T-helper 17 cell (primary cell): ENCODE measurements around the gene LRRC4C. TPM values are rescaled to one million over a fixed set of nuclear protein-coding genes. Genes with fewer than 3 reads are reported as not detected.

Experiments used
- ATAC-seq: fragments of 150-1000 bp; cut with Tn5 transposase; 2 replicates; pipeline ENCODE4 v1.10.0; 2021; ENCODE audit warnings: mild to moderate bottlenecking, moderate library complexity
- DNase-seq, 3 donors: peaks; one replicate each; pipeline versions ENCODE4 v3.0.0 to v3.0.0-alpha.2; 2020 to 2021
- H3K9me3 ChIP-seq: one replicate; pipeline ENCODE4 v1.7.0; 2013; ENCODE audit warnings: low read length, mild to moderate bottlenecking; ENCODE audit not compliant: control insufficient read depth, poor library complexity, severe bottlenecking
- H3K27ac Mint-ChIP-seq: one replicate; pipeline ENCODE4 v1.8.0; 2022; ENCODE audit warnings: mild to moderate bottlenecking, moderate library complexity, mixed read lengths
- H3K27me3 Mint-ChIP-seq: one replicate; pipeline ENCODE4 v1.8.0; 2022; ENCODE audit warnings: mixed read lengths
- H3K36me3 Mint-ChIP-seq: one replicate; pipeline ENCODE4 v1.8.0; 2022; ENCODE audit warnings: low read depth, mixed read lengths
- H3K4me1 Mint-ChIP-seq: one replicate; pipeline ENCODE4 v1.8.0; 2022; ENCODE audit warnings: mild to moderate bottlenecking, mixed read lengths
- H3K4me3 Mint-ChIP-seq: one replicate; pipeline ENCODE4 v1.8.0; 2022; ENCODE audit warnings: mild to moderate bottlenecking, moderate library complexity, mixed read lengths
- total RNA-seq, 4 donors: library from RNA in 2 of 4; stranded (reverse) in 2 of 4; gene quantifications; one replicate each; pipeline ENCODE4 v1.2.3 and lab custom pipeline; 2022 to 2026

Gene LRRC4C
- total RNA-seq, 2 donors from 2014 or later: not detected

GRCh38 chr11:41400819-41401382 is 58.6 kb downstream of the LRRC4C start:
- Mint-ChIP-seq H3K36me3 (no peaks in the 10 kb centered on the region), H3K4me3 (no peak overlapping the region), H3K4me1 (no peaks in the 10 kb centered on the region), H3K27ac (no peak overlapping the region), H3K27me3 (no peaks in the 10 kb centered on the region)
- H3K9me3 ChIP-seq: no peaks in the 10 kb centered on the region
- DNase-seq: no peak
- ATAC-seq: no peak

DNA sequence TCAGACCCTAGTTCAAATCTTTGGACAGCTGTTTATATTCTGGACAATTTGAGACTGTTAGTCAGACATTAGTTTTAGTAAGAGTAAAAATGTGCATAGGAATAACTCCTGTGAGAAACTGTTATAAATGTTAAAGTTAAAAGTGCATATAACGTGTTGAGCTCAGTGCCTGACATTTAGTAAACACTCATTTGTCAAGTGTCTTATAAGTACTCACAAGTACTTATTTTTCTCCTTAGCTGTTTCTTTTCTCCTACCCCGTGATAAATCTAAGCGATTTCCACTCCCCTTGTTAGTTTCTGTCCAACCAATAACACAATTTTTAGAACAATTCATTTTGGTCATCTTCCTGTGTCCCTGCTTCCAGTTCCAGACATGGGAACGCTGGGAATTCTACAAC is 59.3 kb downstream of the LRRC4C start:
- H3K4me3 Mint-ChIP-seq: no peak overlapping the region
- no peak overlapping the region for H3K27ac Mint-ChIP-seq
- no peaks in the 10 kb centered on the region for H3K9me3 ChIP-seq
- H3K4me1 Mint-ChIP-seq: no peaks in the 10 kb centered on the region
- DNase-seq (no peak), ATAC-seq (no peak)
- H3K36me3 Mint-ChIP-seq: no peaks in the 10 kb centered on the region
- H3K27me3 Mint-ChIP-seq: no peaks in the 10 kb centered on the region

- no peak for ATAC-seq
- no peaks in the 10 kb centered on the region for H3K27me3 Mint-ChIP-seq
- DNase-seq: no peak
Observed at GRCh38 chr11:41399323-41399722, 60.1 kb downstream of the LRRC4C start.

DNA sequence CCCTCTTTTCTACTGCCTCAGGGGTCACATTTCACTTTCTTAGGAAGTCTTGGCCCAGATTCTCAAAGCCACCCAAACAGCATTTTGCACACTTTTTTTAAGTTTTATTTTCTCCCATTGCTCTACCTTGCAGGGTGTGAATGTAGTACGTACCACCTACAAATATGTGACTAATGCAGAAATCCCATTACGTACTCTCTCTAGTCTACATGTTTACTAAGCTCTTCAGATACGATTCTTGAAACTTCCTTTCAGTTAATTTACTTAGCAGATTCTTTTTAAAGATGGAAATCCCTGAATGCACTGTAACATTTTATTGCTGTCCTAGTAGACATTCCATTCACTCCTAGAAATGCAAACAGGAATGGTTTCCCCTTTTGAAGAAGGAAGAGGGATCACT is 61.3 kb downstream of the LRRC4C start:
- DNase-seq (no peak), ATAC-seq (no peak)
- Mint-ChIP-seq H3K4me1 (no peaks in the 10 kb centered on the region), H3K36me3 (no peaks in the 10 kb centered on the region), H3K27ac (no peak overlapping the region), H3K4me3 (no peak overlapping the region), H3K27me3 (no peaks in the 10 kb centered on the region)
- H3K9me3 ChIP-seq: no peaks in the 10 kb centered on the region

More at GRCh38 chr11:41399323-41399722, 60.1 kb downstream of the LRRC4C start:
- no peaks in the 10 kb centered on the region for H3K36me3 Mint-ChIP-seq
- no peak overlapping the region for H3K27ac Mint-ChIP-seq
- no peak overlapping the region for H3K4me3 Mint-ChIP-seq
- no peaks in the 10 kb centered on the region for H3K4me1 Mint-ChIP-seq
- no peaks in the 10 kb centered on the region for H3K9me3 ChIP-seq

DNA sequence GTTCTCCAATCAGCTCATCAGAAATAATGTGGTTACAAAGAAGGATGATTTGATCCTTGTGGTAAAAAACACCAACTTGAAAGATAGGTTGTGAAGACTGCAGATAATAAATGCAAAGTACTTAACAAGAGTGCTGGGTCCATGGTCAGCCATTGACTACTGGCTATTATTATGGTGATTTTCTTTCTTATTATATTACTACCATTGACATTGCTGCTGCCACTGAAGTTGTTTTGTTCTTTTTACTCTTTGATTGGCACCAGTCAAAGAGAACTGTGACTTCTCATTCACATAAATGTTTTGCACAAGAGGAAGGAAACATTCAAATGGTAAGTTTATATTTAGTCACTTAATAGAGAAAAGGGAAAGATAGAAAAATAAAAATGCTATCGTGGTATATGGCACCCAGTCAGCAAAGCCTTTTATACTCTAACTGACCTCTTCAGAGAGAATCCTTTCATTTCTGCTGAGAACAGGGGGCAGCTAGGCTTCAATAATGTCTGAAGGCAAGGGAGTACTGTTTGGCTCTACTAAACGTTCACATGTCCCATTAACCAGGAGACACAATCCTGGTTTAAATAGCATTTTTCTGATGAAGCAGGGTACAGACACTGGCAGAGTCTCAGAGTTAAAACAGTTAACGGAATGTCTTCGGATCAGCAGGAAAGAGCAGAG is 64.8 kb downstream of the LRRC4C start:
- no peaks in the 10 kb centered on the region for H3K36me3 Mint-ChIP-seq
- no peaks in the 10 kb centered on the region for H3K9me3 ChIP-seq
- no peak overlapping the region for H3K4me3 Mint-ChIP-seq
- ATAC-seq: no peak
- no peaks in the 10 kb centered on the region for H3K27me3 Mint-ChIP-seq
- no peak overlapping the region for H3K27ac Mint-ChIP-seq
- DNase-seq: no peak
- no peaks in the 10 kb centered on the region for H3K4me1 Mint-ChIP-seq

- no peak for ATAC-seq
- no peaks in the 10 kb centered on the region for H3K9me3 ChIP-seq
- H3K4me3 Mint-ChIP-seq: no peak overlapping the region
- H3K27ac Mint-ChIP-seq: no peak overlapping the region
- no peak for DNase-seq
- H3K27me3 Mint-ChIP-seq: no peaks in the 10 kb centered on the region
- H3K36me3 Mint-ChIP-seq: no peaks in the 10 kb centered on the region
- H3K4me1 Mint-ChIP-seq: no peaks in the 10 kb centered on the region
Observed at GRCh38 chr11:41392596-41392995, 66.9 kb downstream of the LRRC4C start.

- Mint-ChIP-seq H3K4me1 (no peaks in the 10 kb centered on the region), H3K27ac (no peak overlapping the region), H3K4me3 (no peak overlapping the region), H3K36me3 (no peaks in the 10 kb centered on the region), H3K27me3 (no peaks in the 10 kb centered on the region)
- H3K9me3 ChIP-seq: no peaks in the 10 kb centered on the region
- DNase-seq: no peak
- ATAC-seq: no peak
Observed at GRCh38 chr11:41389623-41390130, 69.8 kb downstream of the LRRC4C start.

GRCh38 chr11:41384329-41384728 is 75.1 kb downstream of the LRRC4C start:
- H3K36me3 Mint-ChIP-seq: no peaks in the 10 kb centered on the region
- H3K4me3 Mint-ChIP-seq: no peak overlapping the region
- ATAC-seq (no peak), DNase-seq (no peak)
- H3K27me3 Mint-ChIP-seq: no peaks in the 10 kb centered on the region
- peaks cover 3% of the 10 kb centered on the region for H3K9me3 ChIP-seq
- no peaks in the 10 kb centered on the region for H3K4me1 Mint-ChIP-seq
- H3K27ac Mint-ChIP-seq: no peak overlapping the region

DNA sequence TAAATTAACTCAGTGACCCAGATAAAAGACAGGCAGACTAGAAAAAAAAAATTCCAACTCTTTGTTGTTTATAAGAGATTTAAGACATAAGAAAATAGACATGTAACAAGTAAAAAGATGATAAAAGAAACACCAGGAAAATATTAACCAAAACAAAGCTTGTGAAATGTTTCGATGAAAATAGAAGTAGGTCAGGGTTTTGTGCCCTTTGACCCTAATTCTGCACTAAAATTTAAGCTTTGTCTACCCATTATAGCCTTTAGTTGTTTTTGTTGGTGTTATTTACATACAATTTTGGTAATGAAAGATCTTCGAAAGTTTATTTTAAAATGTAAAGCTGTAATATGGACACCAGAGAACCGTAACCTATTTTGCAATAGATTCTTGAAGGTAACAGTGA is 75.7 kb downstream of the LRRC4C start:
- ATAC-seq: no peak
- Mint-ChIP-seq H3K36me3 (no peaks in the 10 kb centered on the region), H3K4me1 (no peaks in the 10 kb centered on the region), H3K27ac (no peak overlapping the region), H3K4me3 (no peak overlapping the region), H3K27me3 (no peaks in the 10 kb centered on the region)
- H3K9me3 ChIP-seq: peaks cover 3% of the 10 kb centered on the region
- DNase-seq: no peak

GRCh38 chr11:41382927-41383326 is 76.5 kb downstream of the LRRC4C start:
- no peaks in the 10 kb centered on the region for H3K36me3 Mint-ChIP-seq
- H3K4me3 Mint-ChIP-seq: no peak overlapping the region
- H3K9me3 ChIP-seq: peaks cover 3% of the 10 kb centered on the region
- no peak for DNase-seq
- no peak overlapping the region for H3K27ac Mint-ChIP-seq
- H3K27me3 Mint-ChIP-seq: no peaks in the 10 kb centered on the region
- ATAC-seq: no peak
- no peaks in the 10 kb centered on the region for H3K4me1 Mint-ChIP-seq

DNA sequence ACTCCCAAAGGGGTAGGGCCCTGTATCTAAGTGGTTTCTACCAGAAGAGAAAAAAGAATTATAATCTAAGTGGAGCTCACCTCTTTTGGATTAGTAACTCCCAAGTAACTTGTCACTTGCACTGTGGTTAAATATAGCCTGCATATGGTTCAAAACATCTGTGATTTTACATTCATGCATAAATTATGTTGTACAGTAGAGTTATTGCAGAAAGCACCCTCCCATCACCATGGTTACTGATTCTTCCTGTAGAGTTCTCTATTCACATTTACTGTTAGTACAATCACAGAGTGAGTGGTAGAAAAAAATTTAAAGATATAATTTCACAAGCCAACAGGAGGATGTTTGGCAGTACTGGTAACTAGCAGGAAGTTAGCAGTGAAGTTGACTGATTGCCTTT is 80.4 kb downstream of the LRRC4C start:
- Mint-ChIP-seq H3K4me1 (no peaks in the 10 kb centered on the region), H3K36me3 (no peaks in the 10 kb centered on the region), H3K27ac (no peak overlapping the region), H3K27me3 (no peaks in the 10 kb centered on the region), H3K4me3 (no peak overlapping the region)
- DNase-seq: no peak
- H3K9me3 ChIP-seq: peaks cover 3% of the 10 kb centered on the region
- ATAC-seq: no peak

DNA sequence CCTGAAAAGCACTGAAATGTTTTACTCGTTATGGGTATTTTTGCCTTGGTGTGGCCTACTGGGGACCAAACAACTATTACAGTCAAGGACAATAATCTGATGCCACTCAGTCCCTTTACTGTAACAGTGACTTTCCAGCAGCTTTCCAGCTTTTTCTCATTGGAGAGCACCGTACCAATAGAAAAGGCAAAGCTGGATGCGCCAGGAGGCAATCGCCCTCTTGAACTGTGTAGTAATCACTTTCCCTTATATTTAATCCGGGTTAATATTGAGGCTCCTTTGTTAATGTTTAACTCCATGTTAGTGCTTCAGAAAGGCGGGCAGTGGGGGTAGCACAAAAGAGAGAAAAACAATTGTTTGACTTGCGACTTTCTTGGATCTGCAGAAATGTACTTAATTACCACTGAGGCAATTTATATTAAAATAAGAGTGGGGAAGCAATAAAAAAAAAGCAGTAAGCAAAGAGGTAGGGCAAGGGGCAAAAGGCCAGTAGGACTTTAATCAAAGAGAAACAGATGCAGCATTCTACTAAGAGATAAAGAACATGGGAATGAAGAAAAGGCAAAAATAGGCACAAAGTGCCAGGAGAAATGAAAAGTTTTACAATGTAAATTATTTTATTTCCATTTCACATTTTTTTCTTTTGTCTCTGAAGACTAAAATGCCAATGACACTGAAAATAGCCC is 81.6 kb downstream of the LRRC4C start:
- peaks cover 3% of the 10 kb centered on the region for H3K9me3 ChIP-seq
- H3K36me3 Mint-ChIP-seq: no peaks in the 10 kb centered on the region
- no peaks in the 10 kb centered on the region for H3K4me1 Mint-ChIP-seq
- H3K27me3 Mint-ChIP-seq: no peaks in the 10 kb centered on the region
- DNase-seq (no peak), ATAC-seq (no peak)
- H3K27ac Mint-ChIP-seq: no peak overlapping the region
- no peak overlapping the region for H3K4me3 Mint-ChIP-seq

GRCh38 chr11:41351825-41352224 is 107.6 kb downstream of the LRRC4C start:
- H3K27me3 Mint-ChIP-seq: no peaks in the 10 kb centered on the region

More at GRCh38 chr11:41351825-41352224, 107.6 kb downstream of the LRRC4C start:
- Mint-ChIP-seq H3K4me1 (no peaks in the 10 kb centered on the region), H3K4me3 (no peak overlapping the region), H3K36me3 (no peaks in the 10 kb centered on the region), H3K27ac (no peak overlapping the region)
- ATAC-seq (no peak), DNase-seq (no peak)
- H3K9me3 ChIP-seq: no peaks in the 10 kb centered on the region
